GM12864 (cell line): ENCODE measurements around the gene NUDT16.

Source experiments
- DNase-seq: peaks from one replicate; pipeline ENCODE4 v3.0.0-alpha.2; 2011; ENCODE audit warnings: low read depth
- H3K4me3 ChIP-seq: 2 replicates; pipeline ENCODE4 v1.5.1; 2011; ENCODE audit warnings: mild to moderate bottlenecking, low read depth, low read length, control low read depth
- CTCF ChIP-seq: IDR thresholded peaks from 2 replicates; pipeline ENCODE4 v1.5.1; 2011; ENCODE audit warnings: low read depth, mild to moderate bottlenecking, moderate library complexity, low read length, control low read depth, inconsistent platforms; ENCODE audit errors: missing control alignments

Gene NUDT16

GRCh38 chr3:131417751-131418150 is 36.2 kb downstream of the NUDT16 start:
- no peak for DNase-seq
- TF ChIP-seq CTCF: no peak
- no peak overlapping the region for H3K4me3 ChIP-seq

GRCh38 chr3:131421301-131421700 is 39.7 kb downstream of the NUDT16 start:
- H3K4me3 ChIP-seq: no peak overlapping the region
- no peak for DNase-seq
- no peak for TF ChIP-seq CTCF

- no peak for DNase-seq
- no peak overlapping the region for H3K4me3 ChIP-seq
- TF ChIP-seq CTCF: no peak
Measured at GRCh38 chr3:131421957-131422498, 40.5 kb downstream of the NUDT16 start.

DNA sequence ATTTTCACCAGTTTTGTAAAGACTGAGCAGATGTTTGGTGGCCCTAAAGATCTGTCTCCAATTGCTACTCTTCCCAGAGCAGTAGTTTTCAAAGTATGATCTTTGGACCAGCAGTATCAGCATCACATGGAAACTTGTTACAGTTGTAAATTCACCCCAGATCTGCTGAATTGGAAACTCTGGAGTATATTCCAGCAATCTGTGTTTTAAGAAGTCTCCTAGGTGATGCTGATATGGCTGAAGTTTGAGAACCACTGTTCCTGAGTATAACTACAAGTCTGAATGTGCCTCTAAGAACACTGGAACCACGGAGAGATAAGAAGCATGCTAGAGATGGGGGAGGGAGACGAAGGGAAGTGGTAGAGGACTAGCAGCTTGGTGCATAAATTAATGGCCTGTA is 45.7 kb downstream of the NUDT16 start:
- DNase-seq: no peak
- no peak for TF ChIP-seq CTCF
- H3K4me3 ChIP-seq: no peak overlapping the region

DNA sequence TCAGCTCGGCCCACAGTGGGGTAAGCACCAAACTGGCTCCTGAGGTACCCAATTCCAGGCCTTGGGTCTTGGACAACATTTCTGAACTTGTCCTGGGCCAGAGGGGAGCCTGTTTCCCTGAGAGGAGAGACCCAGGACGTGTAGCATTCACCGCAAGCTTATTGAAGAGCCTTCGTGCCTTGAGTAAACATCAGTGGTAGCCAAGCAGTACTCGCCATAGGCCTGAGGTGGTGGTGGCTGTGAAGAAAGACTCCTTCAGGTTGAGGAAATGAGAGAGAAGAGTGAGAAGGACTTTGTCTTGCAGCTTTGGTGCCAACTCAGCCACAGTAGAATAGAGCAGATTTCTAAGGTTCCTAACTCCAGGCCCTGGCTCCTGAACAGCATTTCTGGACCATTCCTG is 50.2 kb downstream of the NUDT16 start:
- no peak overlapping the region for H3K4me3 ChIP-seq
- no peak for DNase-seq
- TF ChIP-seq CTCF: no peak

- DNase-seq: no peak
- no peak overlapping the region for H3K4me3 ChIP-seq
- TF ChIP-seq CTCF: no peak
Measured at GRCh38 chr3:131432441-131432840, 50.9 kb downstream of the NUDT16 start.

DNA sequence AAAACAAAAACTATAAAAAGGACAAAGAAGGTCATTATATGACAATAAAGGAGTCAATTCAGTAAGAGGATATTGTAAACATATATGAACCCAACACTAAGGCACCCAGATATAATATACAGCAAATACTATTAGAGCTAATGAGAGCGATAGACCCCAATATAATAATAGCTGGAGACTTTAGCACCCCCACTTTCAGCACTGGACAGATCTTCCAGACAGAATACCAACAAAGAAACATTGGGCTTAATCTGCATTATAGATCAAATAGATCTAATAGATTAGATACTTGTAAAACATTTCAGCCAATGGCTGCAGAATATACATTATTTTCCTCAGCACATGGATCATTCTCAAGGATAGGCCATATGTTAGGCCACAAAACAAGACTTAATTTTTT is 53.4 kb downstream of the NUDT16 start:
- no peak overlapping the region for H3K4me3 ChIP-seq
- DNase-seq: no peak
- TF ChIP-seq CTCF: no peak
